ENCODE results near the gene PSMB3.

GRCh38 chr17:38720941-38721340 lies 31.6 kb upstream of the PSMB3 start:
- no peak for TF ChIP-seq POLR2A (IDR thresholded peaks at IDR 0.05; ENCODE audit: low read length)
- TF ChIP-seq GATA1 (IDR thresholded peaks at IDR 0.05; ENCODE audit: low read depth, low read length) = no peak
